ENCODE data around the gene GAA. TPM values are rescaled to one million over a fixed set of nuclear protein-coding genes. Genes with fewer than 3 reads are reported as not detected.

GAA gene
- total and polyA plus RNA-seq, 2 donors (not counting 1 experiment from before 2014, with no cell fraction given) = 32.3 to 39.4 TPM

DNA sequence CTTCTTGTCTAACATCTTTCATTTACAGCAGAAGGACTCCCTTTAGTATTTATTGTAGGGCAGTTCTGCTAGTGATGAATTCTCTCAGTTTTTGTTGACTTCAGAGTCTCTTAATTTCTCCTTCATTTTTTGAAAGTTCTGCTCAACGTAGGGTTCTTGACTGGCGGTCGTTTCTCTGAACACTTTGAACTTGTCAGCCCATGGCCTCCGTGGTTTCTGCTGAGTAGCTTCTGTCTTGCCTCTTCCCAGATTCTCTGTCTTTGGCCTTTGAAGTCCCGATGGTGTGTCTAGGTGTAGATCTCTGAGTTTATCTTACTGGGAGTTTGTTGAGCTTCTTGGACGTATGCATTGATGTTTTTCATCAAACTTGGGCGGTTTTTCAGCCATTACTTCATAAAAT lies 13.4 kb downstream of the GAA start:
- CTCF ChIA-PET = interaction anchor here (0.5 to 1.5 kb wide), 2 partner anchors 13 to 109 kb away, joined by 3 read pairs; partner anchors contain the start of gene GAA
- H3K27ac ChIP-seq (ENCODE audit: low read length in 2 of 2) = no peak overlapping the region
- no peaks in the 10 kb centered on the region for H3K79me2 ChIP-seq (ENCODE audit: control insufficient read depth, insufficient read depth, low read length)
- no peak for ATAC-seq (ENCODE audit: low read depth)
- intact Hi-C loops (cut with micrococcal nuclease) = no loop called here
- H3K36me3 ChIP-seq (replicated peaks in 1 of 2; ENCODE audit: control extremely low read depth in 1 of 2, control insufficient read depth in 1 of 2, extremely low read depth in 1 of 2, insufficient read depth in 2 of 2, low read length in 1 of 2) = no peaks in the 10 kb centered on the region
- TF ChIP-seq, protein P1, sequence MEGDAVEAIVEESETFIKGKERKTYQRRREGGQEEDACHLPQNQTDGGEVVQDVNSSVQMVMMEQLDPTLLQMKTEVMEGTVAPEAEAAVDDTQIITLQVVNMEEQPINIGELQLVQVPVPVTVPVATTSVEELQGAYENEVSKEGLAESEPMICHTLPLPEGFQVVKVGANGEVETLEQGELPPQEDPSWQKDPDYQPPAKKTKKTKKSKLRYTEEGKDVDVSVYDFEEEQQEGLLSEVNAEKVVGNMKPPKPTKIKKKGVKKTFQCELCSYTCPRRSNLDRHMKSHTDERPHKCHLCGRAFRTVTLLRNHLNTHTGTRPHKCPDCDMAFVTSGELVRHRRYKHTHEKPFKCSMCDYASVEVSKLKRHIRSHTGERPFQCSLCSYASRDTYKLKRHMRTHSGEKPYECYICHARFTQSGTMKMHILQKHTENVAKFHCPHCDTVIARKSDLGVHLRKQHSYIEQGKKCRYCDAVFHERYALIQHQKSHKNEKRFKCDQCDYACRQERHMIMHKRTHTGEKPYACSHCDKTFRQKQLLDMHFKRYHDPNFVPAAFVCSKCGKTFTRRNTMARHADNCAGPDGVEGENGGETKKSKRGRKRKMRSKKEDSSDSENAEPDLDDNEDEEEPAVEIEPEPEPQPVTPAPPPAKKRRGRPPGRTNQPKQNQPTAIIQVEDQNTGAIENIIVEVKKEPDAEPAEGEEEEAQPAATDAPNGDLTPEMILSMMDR (IDR thresholded peaks at IDR 0.05) = no peak
- no peak for TF ChIP-seq EZH2 (IDR thresholded peaks at IDR 0.05; ENCODE audit: borderline replicate concordance, insufficient read depth, low read depth, low read length, poor library complexity, severe bottlenecking)
- H3K27me3 ChIP-seq (replicated peaks in 1 of 4; ENCODE audit: control extremely low read depth in 1 of 4, control insufficient read depth in 3 of 4, insufficient read depth in 4 of 4, low read length in 3 of 4) = no peaks in the 10 kb centered on the region
- Mint-ChIP-seq H3K27ac (no peak overlapping the region), H3K4me1 (peaks cover 15% of the 10 kb centered on the region), H3K4me3 (no peak overlapping the region), H3K27me3 (no peaks in the 10 kb centered on the region), H3K9me3 (ENCODE audit: insufficient read depth) (no peaks in the 10 kb centered on the region)
- H3K4me1 ChIP-seq (ENCODE audit: control insufficient read depth in 2 of 2, insufficient read depth in 2 of 2, low read length in 2 of 2) = peaks cover 11 to 14% of the 10 kb centered on the region in 2 donors
- H3K4me3 ChIP-seq (ENCODE audit: control extremely low read depth in 1 of 5, extremely low read depth in 1 of 5, insufficient read depth in 1 of 5, low read depth in 2 of 5, low read length in 4 of 5) = no peak overlapping the region
- POLR2A ChIA-PET = no interaction called here
- no peak for DNase-seq
- no peaks in the 10 kb centered on the region for H4K20me1 ChIP-seq (ENCODE audit: control insufficient read depth, insufficient read depth, low read length, poor library complexity, severe bottlenecking)
- H3K9ac ChIP-seq (ENCODE audit: low read length) = no peak overlapping the region
- H2AFZ ChIP-seq (ENCODE audit: insufficient read depth, low read depth, low read length, poor library complexity, severe bottlenecking) = no peak overlapping the region
- no peak overlapping the region for H3K4me2 ChIP-seq (replicated peaks; ENCODE audit: low read depth, low read length, poor library complexity, severe bottlenecking)
- peaks cover 0 to 4% (median 0%) of the 10 kb centered on the region in 3 donors for H3K9me3 ChIP-seq (ENCODE audit: control extremely low read depth in 1 of 3, control insufficient read depth in 2 of 3, insufficient read depth in 1 of 3, low read length in 2 of 3)
- WGBS (ENCODE audit: insufficient coverage) = 92% methylated on average over 5 of the region's 7 CpGs

DNA sequence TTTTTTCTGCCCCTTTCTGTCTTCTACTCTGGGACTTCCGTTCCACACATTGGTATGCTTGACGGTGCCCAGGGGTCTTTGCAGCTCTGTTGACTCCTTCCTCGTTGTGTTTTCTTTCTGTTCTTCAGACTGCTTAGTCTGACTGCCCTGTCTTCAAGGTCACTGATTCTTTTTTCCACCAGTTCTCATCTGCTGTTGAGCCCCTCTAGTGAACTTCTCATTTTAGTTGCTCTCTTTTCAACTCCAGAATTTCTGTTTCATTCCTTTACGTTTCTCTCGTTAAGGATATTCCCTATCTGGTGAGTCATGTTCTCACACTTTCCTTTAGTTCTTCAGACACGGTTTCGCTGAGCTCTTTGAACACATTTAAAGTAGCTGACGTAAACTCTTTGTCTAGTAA lies 13.8 kb downstream of the GAA start:
- intact Hi-C loops (cut with micrococcal nuclease) = no loop called here
- Mint-ChIP-seq H3K4me3 (no peak overlapping the region), H3K27ac (no peak overlapping the region), H3K9me3 (ENCODE audit: insufficient read depth) (no peaks in the 10 kb centered on the region), H3K4me1 (peaks cover 15% of the 10 kb centered on the region), H3K27me3 (no peaks in the 10 kb centered on the region)
- CTCF ChIA-PET = interaction anchor here (0.5 to 2.7 kb wide), 2 partner anchors 14 to 109 kb away, joined by 3 to 6 read pairs; partner anchors contain the start of gene GAA
- H2AFZ ChIP-seq (ENCODE audit: insufficient read depth, low read depth, low read length, poor library complexity, severe bottlenecking) = no peak overlapping the region
- H3K4me3 ChIP-seq (ENCODE audit: control extremely low read depth in 1 of 5, extremely low read depth in 1 of 5, insufficient read depth in 1 of 5, low read depth in 2 of 5, low read length in 4 of 5) = no peak overlapping the region
- DNase-seq (no peak), ATAC-seq (ENCODE audit: low read depth) (no peak)
- WGBS (ENCODE audit: insufficient coverage) = 93% methylated on average over 8 of the region's 8 CpGs
- H3K36me3 ChIP-seq (replicated peaks in 1 of 2; ENCODE audit: control extremely low read depth in 1 of 2, control insufficient read depth in 1 of 2, extremely low read depth in 1 of 2, insufficient read depth in 2 of 2, low read length in 1 of 2) = no peaks in the 10 kb centered on the region
- no peak for TF ChIP-seq EZH2 (IDR thresholded peaks at IDR 0.05; ENCODE audit: borderline replicate concordance, insufficient read depth, low read depth, low read length, poor library complexity, severe bottlenecking)
- TF ChIP-seq, protein P1 (IDR thresholded peaks at IDR 0.05) = no peak
- H3K27ac ChIP-seq (ENCODE audit: low read length in 2 of 2) = no peak overlapping the region
- POLR2A ChIA-PET = no interaction called here
- H3K4me2 ChIP-seq (replicated peaks; ENCODE audit: low read depth, low read length, poor library complexity, severe bottlenecking) = no peak overlapping the region
- no peaks in the 10 kb centered on the region for H4K20me1 ChIP-seq (ENCODE audit: control insufficient read depth, insufficient read depth, low read length, poor library complexity, severe bottlenecking)
- H3K4me1 ChIP-seq (ENCODE audit: control insufficient read depth in 2 of 2, insufficient read depth in 2 of 2, low read length in 2 of 2) = peaks cover 11 to 14% of the 10 kb centered on the region in 2 donors
- H3K9ac ChIP-seq (ENCODE audit: low read length) = no peak overlapping the region
- H3K27me3 ChIP-seq (replicated peaks in 1 of 4; ENCODE audit: control extremely low read depth in 1 of 4, control insufficient read depth in 3 of 4, insufficient read depth in 4 of 4, low read length in 3 of 4) = no peaks in the 10 kb centered on the region
- peaks cover 0 to 4% (median 0%) of the 10 kb centered on the region in 3 donors for H3K9me3 ChIP-seq (ENCODE audit: control extremely low read depth in 1 of 3, control insufficient read depth in 2 of 3, insufficient read depth in 1 of 3, low read length in 2 of 3)
- H3K79me2 ChIP-seq (ENCODE audit: control insufficient read depth, insufficient read depth, low read length) = no peaks in the 10 kb centered on the region

Data from B cell (primary cell).